Stimulated activated effector memory CD8-positive, alpha-beta T cell treated with anti-CD3 and anti-CD28 coated beads, Interleukin-12 subunit alpha, Interleukin-12 subunit beta, amount 100 ng/mL, for 72 hours (primary cell): ENCODE measurements around the gene PEAK3.

Experiments used
- ATAC-seq: fragments of 150-1000 bp; cut with Tn5 transposase; 2 replicates; pipeline ENCODE4 v1.10.0; 2021
- DNase-seq, 2 donors: peaks; one replicate each; pipeline ENCODE4 v3.0.0; 2021 to 2022; ENCODE audit warnings: low spot score in 2 of 2
- H3K27ac Mint-ChIP-seq: one replicate; pipeline ENCODE4 v1.8.0; 2022; ENCODE audit warnings: mild to moderate bottlenecking, mixed read lengths
- H3K36me3 Mint-ChIP-seq: one replicate; pipeline ENCODE4 v1.8.0; 2022; ENCODE audit warnings: mild to moderate bottlenecking, mixed read lengths
- H3K4me1 Mint-ChIP-seq: one replicate; pipeline ENCODE4 v1.8.0; 2022; ENCODE audit warnings: mixed read lengths
- H3K4me3 Mint-ChIP-seq: one replicate; pipeline ENCODE4 v1.8.0; 2022; ENCODE audit warnings: mild to moderate bottlenecking, mixed read lengths
- H3K9me3 Mint-ChIP-seq: one replicate; pipeline ENCODE4 v1.8.0; 2022; ENCODE audit warnings: mixed read lengths

PEAK3 gene

DNA sequence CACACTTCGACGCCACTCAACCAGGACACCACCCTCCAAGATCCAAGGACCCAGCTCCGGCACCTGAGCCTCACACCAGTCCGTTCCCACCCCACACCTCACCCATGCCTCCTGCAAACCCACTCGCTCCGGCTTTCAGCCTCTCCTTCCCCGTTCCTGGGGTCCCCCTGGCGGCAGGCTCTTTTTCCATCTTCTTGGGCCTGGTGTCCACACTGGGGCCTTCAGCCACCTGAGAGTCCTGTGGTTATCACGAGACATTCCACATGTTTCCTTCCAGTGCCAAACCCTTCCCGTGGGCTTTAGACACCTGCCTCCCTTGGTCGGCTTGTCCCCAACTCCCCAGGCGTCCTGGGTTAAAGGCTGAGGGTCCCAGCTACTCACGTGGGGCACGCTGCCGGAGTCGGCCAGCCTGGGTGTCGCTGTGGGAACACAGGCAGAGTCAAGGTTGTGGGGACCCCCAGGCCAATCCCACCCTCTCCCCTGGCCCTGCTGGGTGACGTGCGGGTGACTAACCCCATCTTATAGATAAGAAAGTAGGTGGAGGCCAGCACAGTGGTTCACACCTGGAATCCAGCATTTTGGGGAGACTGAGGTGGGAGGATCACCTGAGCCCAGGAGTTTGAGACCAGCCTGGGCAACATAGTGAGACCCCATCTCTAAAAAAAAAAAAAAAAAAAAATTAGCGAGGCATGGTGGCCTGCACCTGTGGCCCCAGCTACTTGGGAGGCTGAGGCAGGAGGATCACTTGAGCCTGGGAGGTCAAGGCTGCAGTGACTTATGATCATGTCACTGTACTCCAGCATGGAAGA, 27.7 kb downstream of the PEAK3 start:
- Mint-ChIP-seq H3K27ac (no peak overlapping the region), H3K9me3 (no peaks in the 10 kb centered on the region), H3K36me3 (peaks cover 7% of the 10 kb centered on the region), H3K4me1 (peaks cover 18% of the 10 kb centered on the region), H3K4me3 (no peak overlapping the region)
- ATAC-seq (no peak), DNase-seq (no peak)

DNA sequence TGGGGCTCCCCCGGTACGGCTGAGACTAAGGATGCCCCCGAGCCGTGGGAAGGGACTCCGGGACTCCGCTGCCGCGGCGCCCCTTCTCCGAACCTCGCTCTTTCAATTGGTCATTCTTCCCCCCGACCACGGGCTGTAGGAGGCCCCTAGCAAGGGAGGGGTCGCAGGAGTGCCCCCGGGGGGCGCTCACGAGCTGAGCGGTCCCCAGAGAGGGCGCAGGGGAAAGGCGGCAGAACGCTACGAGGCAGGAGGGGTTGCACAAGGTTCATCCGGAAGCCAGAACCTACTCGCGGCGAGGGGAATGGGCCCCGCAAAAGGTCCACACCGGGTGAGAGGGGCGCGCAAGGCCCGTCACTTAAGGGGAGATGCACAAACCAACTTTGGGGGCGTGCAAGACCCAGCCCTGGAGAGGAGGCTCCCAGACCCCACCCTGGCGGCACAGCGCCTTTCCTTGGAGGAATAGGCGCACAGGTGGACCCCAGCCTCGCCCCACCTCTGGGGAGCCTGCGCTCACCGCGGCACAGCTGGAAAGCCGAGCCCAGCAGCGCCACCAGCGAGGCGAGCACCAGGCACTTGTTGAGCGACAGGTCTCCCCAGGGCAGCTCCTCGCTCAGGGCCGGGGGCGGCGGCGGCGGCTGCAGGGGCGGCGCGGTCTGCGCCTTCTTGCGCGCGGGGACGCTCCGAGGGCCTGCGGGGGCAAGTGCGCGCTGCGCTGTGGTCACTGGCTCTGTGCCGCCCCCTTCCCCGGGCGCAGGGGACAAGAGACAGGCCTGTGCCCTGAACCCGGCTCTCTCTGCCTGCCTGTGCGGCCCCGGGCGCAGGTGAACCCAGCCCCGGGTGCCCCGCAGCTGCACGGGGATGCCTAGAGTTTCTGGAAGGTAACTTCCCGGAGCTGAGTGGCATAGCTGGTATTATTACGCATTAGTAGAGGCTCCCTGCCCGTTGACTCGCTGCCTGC, 28.6 kb downstream of the PEAK3 start:
- Mint-ChIP-seq H3K4me3 (peak overlapping the region; percentile 63), H3K36me3 (peaks cover 15% of the 10 kb centered on the region), H3K27ac (no peak overlapping the region), H3K9me3 (no peaks in the 10 kb centered on the region), H3K4me1 (peaks cover 17% of the 10 kb centered on the region)
- ATAC-seq, result peak; percentile 22
- DNase-seq, result no peak

DNA sequence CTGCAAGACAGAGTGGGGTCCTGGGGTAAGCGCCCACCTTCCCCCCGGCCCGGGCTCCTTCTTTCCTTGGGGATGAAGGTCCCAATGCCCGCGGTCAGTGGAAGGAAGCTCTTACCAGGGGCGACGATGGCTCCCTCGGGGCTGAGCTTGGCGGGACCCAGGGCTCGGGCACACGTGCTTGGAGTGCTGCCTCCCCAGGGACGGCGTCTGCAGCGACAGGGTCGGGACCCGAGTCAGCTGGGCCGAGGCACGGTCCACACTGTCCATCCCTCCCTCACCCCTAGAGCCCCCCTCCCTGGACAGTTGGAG, 29.2 kb downstream of the PEAK3 start:
- Mint-ChIP-seq H3K4me1 (peaks cover 17% of the 10 kb centered on the region), H3K36me3 (peaks cover 19% of the 10 kb centered on the region), H3K9me3 (no peaks in the 10 kb centered on the region), H3K27ac (peak overlapping the region; percentile 60), H3K4me3 (peak overlapping the region; percentile 63)
- DNase-seq (no peak), ATAC-seq (no peak)

DNA sequence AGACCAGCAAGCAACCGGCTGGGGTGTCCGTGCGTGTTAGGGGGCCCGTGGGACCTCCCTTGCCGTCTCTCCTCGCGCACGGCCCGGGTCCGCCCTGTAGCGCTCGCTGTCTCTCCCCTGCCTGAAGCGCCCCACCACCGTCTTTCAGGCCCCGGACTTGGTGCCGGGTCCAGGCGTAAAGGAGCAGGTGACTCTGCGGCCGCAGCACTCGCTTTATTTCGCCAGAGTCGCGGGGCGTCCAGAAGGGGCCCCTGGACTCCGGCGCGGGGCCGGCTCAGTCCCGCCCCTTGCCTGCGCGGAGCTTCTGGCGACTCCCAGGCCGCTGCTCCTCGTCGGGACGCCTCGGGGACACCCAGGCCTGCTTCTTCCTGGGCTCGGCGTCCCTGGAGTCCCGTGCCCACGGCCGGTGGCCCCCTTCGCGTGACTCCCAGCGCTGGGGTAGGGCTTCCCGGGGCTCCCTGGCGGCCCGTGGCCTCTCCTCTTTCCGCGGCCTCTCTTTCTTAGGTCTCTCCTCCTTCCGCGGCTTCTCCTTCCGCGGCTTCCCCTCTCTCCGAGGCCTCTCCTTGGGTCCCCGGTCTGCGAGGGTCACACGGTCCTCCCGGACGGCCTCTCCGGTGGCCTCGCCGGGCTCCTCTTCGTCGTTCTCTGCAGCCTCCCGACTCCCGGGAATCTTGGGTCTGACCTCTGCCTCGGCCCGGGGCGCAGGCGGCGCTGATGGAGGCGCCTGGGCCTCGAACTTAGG, 29.7 kb downstream of the PEAK3 start:
- Mint-ChIP-seq H3K36me3 (peaks cover 19% of the 10 kb centered on the region), H3K27ac (peak overlapping the region; percentile 60), H3K4me3 (peak overlapping the region; percentile 63), H3K9me3 (no peaks in the 10 kb centered on the region), H3K4me1 (peaks cover 17% of the 10 kb centered on the region)
- ATAC-seq, result no peak
- no peak for DNase-seq

DNA sequence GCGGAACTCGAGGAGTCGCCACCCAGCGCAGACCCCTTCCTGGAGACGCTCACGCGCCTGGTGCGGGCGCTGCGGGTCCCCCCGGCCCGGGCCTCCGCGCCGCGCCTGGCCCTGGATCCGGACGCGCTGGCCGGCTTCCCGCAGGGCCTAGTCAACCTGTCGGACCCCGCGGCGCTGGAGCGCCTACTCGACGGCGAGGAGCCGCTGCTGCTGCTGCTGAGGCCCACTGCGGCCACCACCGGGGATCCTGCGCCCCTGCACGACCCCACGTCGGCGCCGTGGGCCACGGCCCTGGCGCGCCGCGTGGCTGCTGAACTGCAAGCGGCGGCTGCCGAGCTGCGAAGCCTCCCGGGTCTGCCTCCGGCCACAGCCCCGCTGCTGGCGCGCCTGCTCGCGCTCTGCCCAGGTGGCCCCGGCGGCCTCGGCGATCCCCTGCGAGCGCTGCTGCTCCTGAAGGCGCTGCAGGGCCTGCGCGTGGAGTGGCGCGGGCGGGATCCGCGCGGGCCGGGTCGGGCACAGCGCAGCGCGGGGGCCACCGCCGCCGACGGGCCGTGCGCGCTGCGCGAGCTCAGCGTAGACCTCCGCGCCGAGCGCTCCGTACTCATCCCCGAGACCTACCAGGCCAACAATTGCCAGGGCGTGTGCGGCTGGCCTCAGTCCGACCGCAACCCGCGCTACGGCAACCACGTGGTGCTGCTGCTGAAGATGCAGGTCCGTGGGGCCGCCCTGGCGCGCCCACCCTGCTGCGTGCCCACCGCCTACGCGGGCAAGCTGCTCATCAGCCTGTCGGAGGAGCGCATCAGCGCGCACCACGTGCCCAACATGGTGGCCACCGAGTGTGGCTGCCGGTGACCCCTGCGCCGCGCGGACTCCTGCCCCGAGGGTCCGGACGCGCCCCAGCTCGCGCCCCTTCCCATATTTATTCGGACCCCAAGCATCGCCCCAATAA, 30.6 kb downstream of the PEAK3 start:
- ATAC-seq, result peak; percentile 45

DNA sequence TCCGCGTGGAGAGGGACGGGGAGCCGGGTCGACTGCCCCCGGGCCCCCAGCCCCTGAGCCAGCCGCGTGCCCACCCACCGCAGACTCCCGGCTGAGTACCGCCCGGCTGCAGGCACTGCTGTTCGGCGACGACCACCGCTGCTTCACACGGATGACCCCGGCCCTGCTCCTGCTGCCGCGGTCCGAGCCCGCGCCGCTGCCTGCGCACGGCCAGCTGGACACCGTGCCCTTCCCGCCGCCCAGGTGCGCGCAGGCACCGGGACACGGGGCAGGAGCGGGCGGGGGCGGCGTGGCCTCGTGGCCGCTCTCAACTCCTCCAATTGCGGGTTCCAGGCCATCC, 31.2 kb downstream of the PEAK3 start:
- DNase-seq, result no peak
- no peaks in the 10 kb centered on the region for H3K9me3 Mint-ChIP-seq
- peaks cover 32% of the 10 kb centered on the region for H3K36me3 Mint-ChIP-seq
- H3K4me3 Mint-ChIP-seq, result no peak overlapping the region
- ATAC-seq, result no peak
- peaks cover 17% of the 10 kb centered on the region for H3K4me1 Mint-ChIP-seq
- no peak overlapping the region for H3K27ac Mint-ChIP-seq

More for the DNA sequence above, 30.6 kb downstream of the PEAK3 start:
- H3K4me3 Mint-ChIP-seq, result peak overlapping the region; percentile 63
- no peak for DNase-seq
- H3K4me1 Mint-ChIP-seq, result peaks cover 17% of the 10 kb centered on the region
- peaks cover 26% of the 10 kb centered on the region for H3K36me3 Mint-ChIP-seq
- H3K9me3 Mint-ChIP-seq, result no peaks in the 10 kb centered on the region
- no peak overlapping the region for H3K27ac Mint-ChIP-seq

DNA sequence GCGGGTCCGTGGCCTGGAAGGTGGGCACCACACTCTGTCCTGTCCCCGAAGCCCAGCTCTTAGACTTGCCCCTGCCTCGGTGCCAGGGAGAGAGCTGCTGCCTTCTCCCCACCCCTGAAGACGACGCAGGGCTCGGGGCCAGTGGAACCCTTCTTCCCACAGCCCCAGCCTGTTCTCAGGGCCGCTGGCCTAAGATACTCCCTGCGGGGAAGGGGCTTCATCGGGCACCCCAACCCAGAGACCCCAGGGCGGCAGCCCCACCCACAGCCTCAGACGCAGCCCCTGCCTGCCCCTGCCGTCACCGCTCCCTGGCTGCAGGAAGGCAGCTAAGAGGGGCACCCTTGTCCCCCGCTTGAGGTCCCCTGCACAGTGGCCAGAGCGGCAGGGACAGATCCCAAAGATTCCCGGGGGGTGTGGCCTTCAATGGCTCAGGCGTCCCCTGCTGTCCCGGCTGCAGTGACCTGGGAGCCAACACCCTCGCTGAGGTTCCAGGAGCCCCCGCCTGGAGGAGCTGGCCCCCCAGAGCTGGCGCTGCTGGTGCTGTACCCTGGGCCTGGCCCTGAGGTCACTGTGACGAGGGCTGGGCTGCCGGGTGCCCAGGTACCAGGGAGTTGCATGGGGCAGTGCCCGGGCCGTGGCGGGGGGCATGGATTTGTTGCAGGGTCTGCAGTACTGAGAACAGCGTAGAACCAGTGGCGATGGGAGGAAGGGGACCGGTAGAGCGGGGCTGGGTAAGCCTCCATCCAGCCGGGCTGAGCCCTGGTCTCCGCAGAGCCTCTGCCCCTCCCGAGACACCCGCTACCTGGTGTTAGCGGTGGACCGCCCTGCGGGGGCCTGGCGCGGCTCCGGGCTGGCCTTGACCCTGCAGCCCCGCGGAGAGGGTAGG, 31.9 kb downstream of the PEAK3 start:
- Mint-ChIP-seq H3K4me3 (no peak overlapping the region), H3K27ac (no peak overlapping the region), H3K4me1 (peaks cover 17% of the 10 kb centered on the region), H3K9me3 (no peaks in the 10 kb centered on the region), H3K36me3 (peaks cover 38% of the 10 kb centered on the region)
- DNase-seq (peak in 1 of 2 donors; percentile 72), ATAC-seq (peak; percentile 22)

DNA sequence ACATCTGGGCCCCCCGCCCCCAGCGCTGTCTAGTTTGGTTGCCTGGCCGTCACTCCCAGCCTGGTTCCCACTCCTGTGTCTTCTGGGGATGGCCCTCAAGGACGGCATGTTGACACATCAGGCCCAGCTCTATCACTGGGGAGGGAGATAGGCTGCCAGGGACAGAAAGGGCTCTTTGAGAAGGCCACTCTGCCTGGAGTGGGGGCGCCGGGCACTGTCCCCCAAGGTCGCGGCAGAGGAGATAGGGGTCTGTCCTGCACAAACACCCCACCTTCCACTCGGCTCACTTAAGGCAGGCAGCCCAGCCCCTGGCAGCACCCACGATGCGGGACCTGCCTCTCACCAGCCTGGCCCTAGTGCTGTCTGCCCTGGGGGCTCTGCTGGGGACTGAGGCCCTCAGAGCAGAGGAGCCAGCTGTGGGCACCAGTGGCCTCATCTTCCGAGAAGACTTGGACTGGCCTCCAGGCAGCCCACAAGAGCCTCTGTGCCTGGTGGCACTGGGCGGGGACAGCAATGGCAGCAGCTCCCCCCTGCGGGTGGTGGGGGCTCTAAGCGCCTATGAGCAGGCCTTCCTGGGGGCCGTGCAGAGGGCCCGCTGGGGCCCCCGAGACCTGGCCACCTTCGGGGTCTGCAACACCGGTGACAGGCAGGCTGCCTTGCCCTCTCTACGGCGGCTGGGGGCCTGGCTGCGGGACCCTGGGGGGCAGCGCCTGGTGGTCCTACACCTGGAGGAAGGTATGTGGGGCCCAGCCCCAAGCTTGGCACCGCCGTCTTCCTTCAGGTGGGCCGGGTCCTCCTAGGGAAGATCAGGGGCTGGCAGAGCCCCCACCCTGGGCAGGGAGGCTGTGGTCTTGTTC, 32.7 kb downstream of the PEAK3 start, which contains the start of gene AMH:
Gene AMH (plus strand): TSS at position 314 of the 857 bp plus-strand sequence. CDS start 10 bp downstream, at position 324.
- Mint-ChIP-seq H3K4me1 (peaks cover 16% of the 10 kb centered on the region), H3K36me3 (peaks cover 47% of the 10 kb centered on the region), H3K27ac (no peak within 1 kb of the TSS), H3K4me3 (no peak within 1 kb of the TSS), H3K9me3 (no peaks in the 10 kb centered on the region)
- no peak for ATAC-seq
- DNase-seq, result peak in 1 of 2 donors; percentile 59

DNA sequence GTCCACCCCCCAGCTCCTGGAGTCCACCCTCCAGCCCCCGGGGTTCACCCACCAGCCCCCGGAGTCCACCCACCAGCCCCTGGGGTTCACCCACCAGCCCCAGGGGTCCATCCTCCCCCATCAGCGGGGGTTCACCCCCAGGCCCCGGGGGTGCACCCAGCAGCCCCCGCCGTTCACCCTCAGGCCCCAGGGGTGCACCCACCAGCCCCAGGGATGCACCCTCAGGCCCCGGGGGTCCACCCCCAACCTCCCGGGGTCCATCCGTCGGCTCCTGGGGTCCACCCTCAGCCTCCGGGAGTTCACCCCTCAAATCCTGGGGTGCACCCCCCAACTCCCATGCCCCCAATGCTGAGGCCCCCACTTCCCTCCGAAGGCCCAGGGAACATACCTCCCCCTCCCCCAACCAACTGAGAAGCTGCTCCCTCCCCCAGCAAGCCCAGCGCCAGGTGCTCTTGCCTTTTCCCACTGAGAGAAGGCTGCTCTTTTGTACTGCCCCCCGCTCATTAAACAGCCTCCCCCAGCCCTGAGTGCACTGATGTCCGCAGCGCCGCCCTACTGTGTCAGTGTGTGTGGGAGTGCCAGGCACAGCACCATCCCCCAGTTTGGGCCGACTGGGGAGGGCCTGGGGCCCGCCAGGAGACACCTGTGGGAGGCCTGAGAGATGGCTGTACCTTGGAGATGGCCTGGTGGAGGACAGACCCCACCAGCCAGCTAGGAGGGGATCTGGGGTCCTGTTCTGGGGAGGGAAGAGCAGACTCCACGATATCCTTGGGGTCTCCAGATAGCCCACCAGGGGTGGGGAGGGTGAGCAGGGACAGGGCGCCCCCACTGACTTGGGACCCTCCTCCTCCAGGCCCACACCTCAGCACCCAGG, 33.6 kb downstream of the PEAK3 start:
- Mint-ChIP-seq H3K27ac (no peak overlapping the region), H3K4me3 (no peak overlapping the region), H3K36me3 (peaks cover 56% of the 10 kb centered on the region), H3K4me1 (peaks cover 16% of the 10 kb centered on the region), H3K9me3 (no peaks in the 10 kb centered on the region)
- no peak for DNase-seq
- no peak for ATAC-seq

DNA sequence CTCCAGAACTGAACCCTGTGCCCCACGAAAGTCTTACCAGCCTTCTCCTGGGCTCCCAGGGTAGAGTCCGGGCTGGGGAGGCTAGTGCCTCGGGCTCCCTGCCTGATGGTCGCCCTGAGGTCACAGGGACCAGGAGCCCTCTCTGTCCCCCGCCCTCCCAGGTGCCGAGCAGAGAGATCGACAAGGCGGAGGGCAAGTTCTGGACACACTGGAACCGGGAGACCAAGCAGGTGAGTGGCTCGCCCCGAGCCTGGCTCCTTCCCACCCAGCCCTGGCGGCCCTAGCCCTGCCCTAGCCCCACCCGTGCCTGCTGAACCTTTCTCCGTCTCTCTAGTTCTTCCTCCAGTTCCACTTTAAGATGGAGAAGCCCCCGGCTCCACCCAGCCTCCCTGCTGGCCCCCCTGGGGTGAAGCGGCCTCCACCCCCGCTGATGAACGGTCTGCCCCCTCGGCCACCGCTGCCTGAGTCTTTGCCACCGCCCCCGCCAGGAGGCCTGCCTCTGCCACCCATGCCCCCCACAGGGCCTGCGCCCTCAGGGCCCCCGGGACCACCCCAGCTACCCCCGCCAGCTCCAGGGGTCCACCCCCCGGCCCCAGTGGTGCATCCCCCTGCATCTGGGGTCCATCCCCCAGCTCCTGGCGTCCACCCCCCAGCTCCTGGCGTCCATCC, 34.4 kb downstream of the PEAK3 start:
- Mint-ChIP-seq H3K36me3 (peaks cover 64% of the 10 kb centered on the region), H3K27ac (no peak overlapping the region), H3K4me1 (peaks cover 20% of the 10 kb centered on the region), H3K4me3 (no peak overlapping the region), H3K9me3 (no peaks in the 10 kb centered on the region)
- DNase-seq (no peak), ATAC-seq (no peak)

DNA sequence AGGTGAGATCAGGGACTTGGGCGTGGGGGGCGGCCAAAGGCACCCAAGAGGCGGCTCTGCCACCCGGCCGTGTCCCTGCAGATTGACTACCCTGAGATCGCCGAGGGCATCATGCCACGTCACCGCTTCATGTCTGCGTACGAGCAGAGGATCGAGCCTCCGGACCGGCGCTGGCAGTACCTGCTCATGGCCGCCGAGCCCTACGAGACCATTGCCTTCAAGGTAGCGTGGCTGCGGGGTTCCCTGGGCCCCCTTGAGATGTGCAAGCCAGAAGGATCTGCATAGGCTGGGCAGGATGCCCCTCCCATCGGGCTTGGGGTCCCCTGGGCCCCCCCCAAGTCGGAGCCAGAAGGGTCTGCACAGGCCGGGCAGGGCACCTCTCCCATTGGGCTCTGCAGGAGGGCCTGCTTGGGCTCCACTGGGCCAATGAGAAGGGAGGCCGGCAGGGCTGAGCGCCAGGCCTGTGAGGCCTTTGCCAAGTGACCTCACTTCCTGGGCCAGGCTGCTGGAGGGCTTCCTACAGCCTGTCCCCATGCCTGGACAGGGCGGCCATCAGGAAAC, 35.1 kb downstream of the PEAK3 start:
- Mint-ChIP-seq H3K4me3 (no peak overlapping the region), H3K27ac (no peak overlapping the region), H3K4me1 (peaks cover 20% of the 10 kb centered on the region), H3K9me3 (no peaks in the 10 kb centered on the region), H3K36me3 (peaks cover 70% of the 10 kb centered on the region)
- no peak for DNase-seq
- ATAC-seq, result no peak
